ENCODE measurements around the gene MGRN1.
A peak's percentile ranks its signal among the peaks of the same experiment; 100 is the strongest.

MGRN1 gene

GRCh38 chr16:4693956-4694641 lies 69.5 kb downstream of the MGRN1 start:
- H3K36me3 ChIP-seq (replicated peaks; ENCODE audit: insufficient read depth, low read length): no peaks in the 10 kb centered on the region
- H3K4me1 ChIP-seq (ENCODE audit: low read length): peaks cover 7% of the 10 kb centered on the region; the same call in 1 of the 2 replicates
- no peak overlapping the region for H3K27ac ChIP-seq (ENCODE audit: low read length)
- H4K20me1 ChIP-seq (ENCODE audit: insufficient read depth, low read length): no peaks in the 10 kb centered on the region
- no peaks in the 10 kb centered on the region for H3K27me3 ChIP-seq (replicated peaks; ENCODE audit: insufficient read depth, low read length)
- peak overlapping the region; percentile 70 for H3K4me2 ChIP-seq (ENCODE audit: low read depth, low read length)
- H3K9ac ChIP-seq (ENCODE audit: low read length): peak overlapping the region; percentile 81
- no peaks in the 10 kb centered on the region for H3K9me2 ChIP-seq (replicated peaks; ENCODE audit: insufficient read depth, low read length)
- no peak for TF ChIP-seq CTCF (IDR thresholded peaks at IDR 0.05; ENCODE audit: low read length)
- no peak for TF ChIP-seq EZH2phosphoT487 (IDR thresholded peaks at IDR 0.05; ENCODE audit: low read length)
- no peak for TF ChIP-seq EZH2 (optimal IDR thresholded peaks at IDR 0.05; ENCODE audit: low read depth, low read length)
- no peaks in the 10 kb centered on the region for H3F3A ChIP-seq (ENCODE audit: insufficient read depth, low read length)
- peaks cover 25% of the 10 kb centered on the region for H3K79me2 ChIP-seq (ENCODE audit: low read length)
- H2AFZ ChIP-seq (ENCODE audit: low read length): peak overlapping the region; percentile 53; the same call in 1 of the 2 replicates
- peak overlapping the region; percentile 95 for H3K4me3 ChIP-seq (ENCODE audit: low read length)
- no peaks in the 10 kb centered on the region for H3K9me3 ChIP-seq (replicated peaks; ENCODE audit: insufficient read depth, low read length)
- peak; percentile 47 for DNase-seq

- Histone ChIP-seq H3K79me2 (ENCODE audit: low read length) (peaks cover 25% of the 10 kb centered on the region), H2AFZ (ENCODE audit: low read length) (no peak overlapping the region), H3K36me3 (replicated peaks; ENCODE audit: insufficient read depth, low read length) (no peaks in the 10 kb centered on the region), H3K9me2 (replicated peaks; ENCODE audit: insufficient read depth, low read length) (no peaks in the 10 kb centered on the region), H3K4me2 (ENCODE audit: low read depth, low read length) (peak overlapping the region; percentile 70), H4K20me1 (ENCODE audit: insufficient read depth, low read length) (no peaks in the 10 kb centered on the region), H3K4me1 (ENCODE audit: low read length) (peaks cover 7% of the 10 kb centered on the region; the same call in 1 of the 2 replicates), H3K4me3 (ENCODE audit: low read length) (peak overlapping the region; percentile 95; the same call in 1 of the 2 replicates), H3K9ac (ENCODE audit: low read length) (peak overlapping the region; percentile 81; the same call in 1 of the 2 replicates), H3F3A (ENCODE audit: insufficient read depth, low read length) (no peaks in the 10 kb centered on the region), H3K27ac (ENCODE audit: low read length) (no peak overlapping the region), H3K27me3 (replicated peaks; ENCODE audit: insufficient read depth, low read length) (no peaks in the 10 kb centered on the region), H3K9me3 (replicated peaks; ENCODE audit: insufficient read depth, low read length) (no peaks in the 10 kb centered on the region)
- TF ChIP-seq CTCF (IDR thresholded peaks at IDR 0.05; ENCODE audit: low read length) (no peak), EZH2phosphoT487 (IDR thresholded peaks at IDR 0.05; ENCODE audit: low read length) (no peak), EZH2 (optimal IDR thresholded peaks at IDR 0.05; ENCODE audit: low read depth, low read length) (no peak)
- no peak for DNase-seq
Measured at GRCh38 chr16:4694642-4695451, 70.2 kb downstream of the MGRN1 start.

- Histone ChIP-seq H3K9ac (ENCODE audit: low read length) (no peak overlapping the region), H3K27me3 (replicated peaks; ENCODE audit: insufficient read depth, low read length) (no peaks in the 10 kb centered on the region), H3K36me3 (replicated peaks; ENCODE audit: insufficient read depth, low read length) (no peaks in the 10 kb centered on the region), H3K79me2 (ENCODE audit: low read length) (peaks cover 25% of the 10 kb centered on the region), H3K4me1 (ENCODE audit: low read length) (peaks cover 7% of the 10 kb centered on the region; the same call in 1 of the 2 replicates), H3K9me2 (replicated peaks; ENCODE audit: insufficient read depth, low read length) (no peaks in the 10 kb centered on the region), H3K4me2 (ENCODE audit: low read depth, low read length) (no peak overlapping the region), H3F3A (ENCODE audit: insufficient read depth, low read length) (no peaks in the 10 kb centered on the region), H3K4me3 (ENCODE audit: low read length) (no peak overlapping the region), H3K9me3 (replicated peaks; ENCODE audit: insufficient read depth, low read length) (no peaks in the 10 kb centered on the region), H4K20me1 (ENCODE audit: insufficient read depth, low read length) (no peaks in the 10 kb centered on the region), H2AFZ (ENCODE audit: low read length) (no peak overlapping the region), H3K27ac (ENCODE audit: low read length) (no peak overlapping the region)
- TF ChIP-seq EZH2 (optimal IDR thresholded peaks at IDR 0.05; ENCODE audit: low read depth, low read length) (no peak), EZH2phosphoT487 (IDR thresholded peaks at IDR 0.05; ENCODE audit: low read length) (no peak), CTCF (IDR thresholded peaks at IDR 0.05; ENCODE audit: low read length) (no peak)
- DNase-seq: no peak
Measured at GRCh38 chr16:4695473-4696171, 71.0 kb downstream of the MGRN1 start.

Measured in MM.1S (cell line).